Activated CD4-positive, alpha-beta T cell treated with anti-CD3 and anti-CD28 coated beads, Interleukin-2, amount 10 ng/mL, durations not matched to agents 7 days and 5 days (primary cell): ENCODE measurements around the gene SGCD. TPM values are rescaled to one million over a fixed set of nuclear protein-coding genes. Genes with fewer than 3 reads are reported as not detected.

Source experiments
- CTCF ChIA-PET: fragments of 350-600 bp; sonication (Branson Sonifier 250); formaldehyde crosslinking; loops from one replicate; lab custom pipeline; 2021; ENCODE audit warnings: antibody characterized with exemption; lab: Charles Lee
- POLR2A ChIA-PET: fragments of 350-600 bp; sonication (Branson Sonifier 250); formaldehyde crosslinking; loops from one replicate; lab custom pipeline; 2021; ENCODE audit warnings: antibody characterized with exemption; lab: Charles Lee
- DNase-seq: peaks from one replicate; pipeline ENCODE4 v3.0.0-alpha.2; 2020
- H3K27ac Mint-ChIP-seq: one replicate; pipeline ENCODE4 v1.8.0; 2021; ENCODE audit warnings: mild to moderate bottlenecking, moderate library complexity, mixed read lengths
- H3K27me3 Mint-ChIP-seq: one replicate; pipeline ENCODE4 v1.8.0; 2021; ENCODE audit warnings: mixed read lengths
- H3K36me3 Mint-ChIP-seq: one replicate; pipeline ENCODE4 v1.8.0; 2021; ENCODE audit warnings: low read depth, mixed read lengths
- H3K4me1 Mint-ChIP-seq: one replicate; pipeline ENCODE4 v1.8.0; 2021; ENCODE audit warnings: mixed read lengths
- H3K4me3 Mint-ChIP-seq: one replicate; pipeline ENCODE4 v1.8.0; 2021; ENCODE audit warnings: mild to moderate bottlenecking, moderate library complexity, mixed read lengths
- H3K9me3 Mint-ChIP-seq: one replicate; pipeline ENCODE4 v1.8.0; 2021; ENCODE audit warnings: mixed read lengths
- total RNA-seq, 2 experiments: library from RNA; stranded (reverse); gene quantifications; one replicate each; pipeline ENCODE4 v1.2.3, GENCODE V29; 2021

SGCD gene
- total RNA-seq, 2 experiments from 2014 or later, result not detected

- peaks cover 3% of the 10 kb centered on the region for H3K27me3 Mint-ChIP-seq
- H3K27ac Mint-ChIP-seq, result no peak overlapping the region
- POLR2A ChIA-PET, result no interaction called here
- no peak for DNase-seq
- no peaks in the 10 kb centered on the region for H3K4me1 Mint-ChIP-seq
- no peaks in the 10 kb centered on the region for H3K9me3 Mint-ChIP-seq
- CTCF ChIA-PET, result interaction anchor here (2.2 kb wide), 1 partner anchor 12 kb away, joined by 6 read pairs; no protein-coding TSS in a partner anchor
- H3K4me3 Mint-ChIP-seq, result no peak overlapping the region
- H3K36me3 Mint-ChIP-seq, result no peaks in the 10 kb centered on the region
Measured at GRCh38 chr5:156419661-156420060, 92.7 kb downstream of the SGCD start.

GRCh38 chr5:156420665-156421064, 93.7 kb downstream of the SGCD start:
- CTCF ChIA-PET, result interaction anchor here (2.2 kb wide), 1 partner anchor 13 kb away, joined by 6 read pairs; no protein-coding TSS in a partner anchor
- no peaks in the 10 kb centered on the region for H3K36me3 Mint-ChIP-seq
- POLR2A ChIA-PET, result interaction anchor here (0.7 kb wide), 1 partner anchor 258 kb away, joined by 4 read pairs; no protein-coding TSS in a partner anchor
- peaks cover 3% of the 10 kb centered on the region for H3K27me3 Mint-ChIP-seq
- no peak overlapping the region for H3K27ac Mint-ChIP-seq
- no peaks in the 10 kb centered on the region for H3K9me3 Mint-ChIP-seq
- no peaks in the 10 kb centered on the region for H3K4me1 Mint-ChIP-seq
- no peak overlapping the region for H3K4me3 Mint-ChIP-seq
- DNase-seq, result no peak

- Mint-ChIP-seq H3K27me3 (peaks cover 4% of the 10 kb centered on the region), H3K36me3 (no peaks in the 10 kb centered on the region), H3K27ac (no peak overlapping the region), H3K4me3 (no peak overlapping the region), H3K9me3 (no peaks in the 10 kb centered on the region), H3K4me1 (no peaks in the 10 kb centered on the region)
- CTCF ChIA-PET, result no interaction called here
- DNase-seq, result no peak
- POLR2A ChIA-PET, result interaction anchor here (0.7 kb wide), 1 partner anchor 31 kb away, joined by 3 read pairs; no protein-coding TSS in a partner anchor
Measured at GRCh38 chr5:156421798-156422197, 94.8 kb downstream of the SGCD start.

- ChIA-PET CTCF (no interaction called here), POLR2A (no interaction called here)
- Mint-ChIP-seq H3K4me3 (no peak overlapping the region), H3K9me3 (no peaks in the 10 kb centered on the region), H3K27me3 (peaks cover 12% of the 10 kb centered on the region), H3K4me1 (no peaks in the 10 kb centered on the region), H3K27ac (no peak overlapping the region), H3K36me3 (no peaks in the 10 kb centered on the region)
- DNase-seq, result no peak
Measured at GRCh38 chr5:156423597-156423996, 96.6 kb downstream of the SGCD start.

- Mint-ChIP-seq H3K36me3 (no peaks in the 10 kb centered on the region), H3K4me1 (no peaks in the 10 kb centered on the region), H3K9me3 (no peaks in the 10 kb centered on the region), H3K27me3 (peaks cover 16% of the 10 kb centered on the region), H3K27ac (no peak overlapping the region), H3K4me3 (no peak overlapping the region)
- no peak for DNase-seq
- CTCF ChIA-PET, result no interaction called here
- POLR2A ChIA-PET, result no interaction called here
Measured at GRCh38 chr5:156427315-156427714, 100.4 kb downstream of the SGCD start.

- peaks cover 14% of the 10 kb centered on the region for H3K27me3 Mint-ChIP-seq
- H3K27ac Mint-ChIP-seq, result no peak overlapping the region
- DNase-seq, result no peak
- H3K9me3 Mint-ChIP-seq, result no peaks in the 10 kb centered on the region
- CTCF ChIA-PET, result no interaction called here
- no peaks in the 10 kb centered on the region for H3K36me3 Mint-ChIP-seq
- H3K4me1 Mint-ChIP-seq, result no peaks in the 10 kb centered on the region
- POLR2A ChIA-PET, result no interaction called here
- H3K4me3 Mint-ChIP-seq, result no peak overlapping the region
Measured at GRCh38 chr5:156431956-156432829, 105.2 kb downstream of the SGCD start.

- no peaks in the 10 kb centered on the region for H3K4me1 Mint-ChIP-seq
- H3K27ac Mint-ChIP-seq, result no peak overlapping the region
- no peaks in the 10 kb centered on the region for H3K9me3 Mint-ChIP-seq
- CTCF ChIA-PET, result no interaction called here
- POLR2A ChIA-PET, result no interaction called here
- no peak for DNase-seq
- no peaks in the 10 kb centered on the region for H3K36me3 Mint-ChIP-seq
- peaks cover 12% of the 10 kb centered on the region for H3K27me3 Mint-ChIP-seq
- H3K4me3 Mint-ChIP-seq, result no peak overlapping the region
Measured at GRCh38 chr5:156432830-156433105, 105.8 kb downstream of the SGCD start.

GRCh38 chr5:156434471-156434870, 107.5 kb downstream of the SGCD start:
- CTCF ChIA-PET, result no interaction called here
- Mint-ChIP-seq H3K9me3 (no peaks in the 10 kb centered on the region), H3K27me3 (peaks cover 16% of the 10 kb centered on the region), H3K4me1 (no peaks in the 10 kb centered on the region), H3K4me3 (no peak overlapping the region), H3K36me3 (no peaks in the 10 kb centered on the region), H3K27ac (no peak overlapping the region)
- POLR2A ChIA-PET, result no interaction called here
- DNase-seq, result no peak

- Mint-ChIP-seq H3K4me3 (no peak overlapping the region), H3K27ac (no peak overlapping the region), H3K4me1 (no peaks in the 10 kb centered on the region), H3K27me3 (peaks cover 20% of the 10 kb centered on the region), H3K36me3 (no peaks in the 10 kb centered on the region), H3K9me3 (no peaks in the 10 kb centered on the region)
- CTCF ChIA-PET, result no interaction called here
- no peak for DNase-seq
- POLR2A ChIA-PET, result no interaction called here
Measured at GRCh38 chr5:156435101-156435500, 108.1 kb downstream of the SGCD start.

GRCh38 chr5:156438076-156438475, 111.1 kb downstream of the SGCD start:
- CTCF ChIA-PET, result no interaction called here
- H3K27ac Mint-ChIP-seq, result no peak overlapping the region
- DNase-seq, result no peak
- no peaks in the 10 kb centered on the region for H3K36me3 Mint-ChIP-seq
- H3K9me3 Mint-ChIP-seq, result no peaks in the 10 kb centered on the region
- POLR2A ChIA-PET, result no interaction called here
- no peaks in the 10 kb centered on the region for H3K4me1 Mint-ChIP-seq
- peaks cover 17% of the 10 kb centered on the region for H3K27me3 Mint-ChIP-seq
- no peak overlapping the region for H3K4me3 Mint-ChIP-seq

- no peak for DNase-seq
- ChIA-PET CTCF (no interaction called here), POLR2A (no interaction called here)
- H3K27me3 Mint-ChIP-seq, result peaks cover 25% of the 10 kb centered on the region
- no peaks in the 10 kb centered on the region for H3K9me3 Mint-ChIP-seq
- H3K4me3 Mint-ChIP-seq, result no peak overlapping the region
- no peak overlapping the region for H3K27ac Mint-ChIP-seq
- H3K36me3 Mint-ChIP-seq, result no peaks in the 10 kb centered on the region
- H3K4me1 Mint-ChIP-seq, result no peaks in the 10 kb centered on the region
Measured at GRCh38 chr5:156444753-156445291, 117.9 kb downstream of the SGCD start.

- CTCF ChIA-PET, result no interaction called here
- Mint-ChIP-seq H3K36me3 (no peaks in the 10 kb centered on the region), H3K9me3 (no peaks in the 10 kb centered on the region), H3K4me3 (no peak overlapping the region), H3K27me3 (peaks cover 22% of the 10 kb centered on the region), H3K27ac (no peak overlapping the region), H3K4me1 (no peaks in the 10 kb centered on the region)
- no peak for DNase-seq
- POLR2A ChIA-PET, result no interaction called here
Measured at GRCh38 chr5:156446526-156446925, 119.6 kb downstream of the SGCD start.

- Mint-ChIP-seq H3K36me3 (no peaks in the 10 kb centered on the region), H3K9me3 (no peaks in the 10 kb centered on the region), H3K27me3 (peaks cover 14% of the 10 kb centered on the region), H3K4me3 (no peak overlapping the region), H3K4me1 (no peaks in the 10 kb centered on the region), H3K27ac (no peak overlapping the region)
- POLR2A ChIA-PET, result no interaction called here
- CTCF ChIA-PET, result no interaction called here
- no peak for DNase-seq
Measured at GRCh38 chr5:156450778-156451177, 123.8 kb downstream of the SGCD start.
